Endometrium (tissue), 2 donors: ENCODE results near the gene ATP6V0A4.
"Not testable (repeated sequence)": the region's sequence is repeated elsewhere in the genome, so short reads cannot be mapped to it uniquely, and the experiment has no call there.

ENCODE experiments used
- FAIRE-seq: peaks from 2 replicates; lab custom pipeline; 2012; peaks lifted over from hg19 to GRCh38; lab: Jason Lieb, UNC
- donor health status: control.
- donor health status: control.

Gene ATP6V0A4

GRCh38 chr7:138797715-138798320 lies at the start of gene ATP6V0A4, which contains the start of gene TMEM213:
Gene ATP6V0A4, minus strand, starts transcription at chr7:138798196. Its CDS starts 26,949 bp downstream, at chr7:138771247.
Gene TMEM213, plus strand, starts transcription at chr7:138797994. Its CDS starts 111 bp downstream, at chr7:138798105.
- no peak for FAIRE-seq

- FAIRE-seq: no peak
These were observed 47.7 kb upstream of the ATP6V0A4 start for GRCh38 chr7:138845711-138846110.

GRCh38 chr7:138843632-138844580 lies 45.9 kb upstream of the ATP6V0A4 start:
- no peak for FAIRE-seq

- FAIRE-seq: no peak
These were observed 44.1 kb upstream of the ATP6V0A4 start for GRCh38 chr7:138842111-138842510.

- FAIRE-seq: no peak
These were observed 40.2 kb upstream of the ATP6V0A4 start for GRCh38 chr7:138838166-138838565.

- FAIRE-seq: no peak
These were observed 39.6 kb upstream of the ATP6V0A4 start for GRCh38 chr7:138837627-138838026.

GRCh38 chr7:138835087-138835486 lies 37.1 kb upstream of the ATP6V0A4 start:
- FAIRE-seq: no peak

GRCh38 chr7:138834583-138834982 lies 36.6 kb upstream of the ATP6V0A4 start:
- FAIRE-seq: no peak

- FAIRE-seq: no peak
These were observed 35.6 kb upstream of the ATP6V0A4 start for GRCh38 chr7:138833596-138833995.

- FAIRE-seq: no peak
These were observed 35.0 kb upstream of the ATP6V0A4 start for GRCh38 chr7:138832966-138833365.

- FAIRE-seq: no peak
These were observed 31.3 kb upstream of the ATP6V0A4 start for GRCh38 chr7:138829335-138829734.

- FAIRE-seq: no peak
These were observed 30.3 kb upstream of the ATP6V0A4 start for GRCh38 chr7:138828302-138828701.

GRCh38 chr7:138825049-138825721 lies 27.2 kb upstream of the ATP6V0A4 start:
- no peak for FAIRE-seq

GRCh38 chr7:138822867-138823535 lies 25.0 kb upstream of the ATP6V0A4 start:
- FAIRE-seq: no peak

GRCh38 chr7:138821912-138822311 lies 23.9 kb upstream of the ATP6V0A4 start:
- no peak for FAIRE-seq

GRCh38 chr7:138819625-138820024 lies 21.6 kb upstream of the ATP6V0A4 start:
- no peak for FAIRE-seq

- FAIRE-seq: no peak
These were observed 18.7 kb upstream of the ATP6V0A4 start for GRCh38 chr7:138816650-138817049.

- FAIRE-seq: no peak
These were observed 16.9 kb upstream of the ATP6V0A4 start for GRCh38 chr7:138814816-138815332.

GRCh38 chr7:138813945-138814344 lies 15.9 kb upstream of the ATP6V0A4 start:
- FAIRE-seq: no peak

- FAIRE-seq: not testable (repeated sequence)
These were observed 13.3 kb upstream of the ATP6V0A4 start for GRCh38 chr7:138811327-138811726.

GRCh38 chr7:138809346-138809745 lies 11.3 kb upstream of the ATP6V0A4 start:
- no peak for FAIRE-seq

GRCh38 chr7:138804618-138805017 lies 6.6 kb upstream of the ATP6V0A4 start:
- no peak for FAIRE-seq
